ENCODE data around the gene FAM83D.

DNA sequence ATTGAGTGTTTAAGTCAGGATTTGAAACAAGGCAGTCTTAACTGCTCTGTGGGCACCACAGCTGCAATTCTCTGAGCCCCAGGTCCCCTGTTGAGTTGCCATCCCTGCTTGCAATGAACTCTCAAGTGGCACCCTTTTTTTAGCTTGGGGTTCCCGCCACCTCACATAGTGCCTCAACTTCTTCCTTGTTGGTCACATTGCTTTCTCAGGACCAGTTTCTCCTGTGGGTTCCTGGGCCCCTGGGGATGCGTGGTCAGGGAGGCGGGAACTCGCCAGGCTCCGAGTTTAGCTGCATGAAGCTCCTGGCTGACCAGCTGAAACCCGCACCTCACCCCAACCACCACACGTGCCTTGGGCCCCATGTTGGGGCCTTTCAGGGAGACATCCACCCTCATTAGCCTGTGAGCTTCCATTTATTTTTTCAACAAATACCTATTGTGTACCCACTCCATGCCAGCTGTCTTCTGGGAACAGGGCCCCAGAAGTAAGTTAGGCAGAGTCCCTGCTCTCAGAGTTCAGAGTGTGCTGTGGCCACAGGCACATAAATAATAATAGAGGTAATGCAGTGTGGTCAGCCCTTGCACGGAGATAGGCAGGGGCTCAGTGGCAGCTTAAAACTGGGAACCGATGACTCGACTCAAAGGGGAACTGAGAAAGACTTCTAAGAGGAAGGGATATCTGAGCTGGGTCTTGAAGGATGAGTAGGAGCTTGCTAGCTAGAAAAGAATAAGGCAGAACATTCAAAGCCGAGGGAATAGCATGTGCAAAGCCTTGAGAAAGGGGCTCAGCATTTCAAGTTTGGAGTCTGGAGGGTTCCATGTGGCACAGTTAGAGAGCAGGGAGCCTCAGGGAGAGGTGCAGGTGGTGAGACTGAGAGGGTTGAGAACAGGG is 33.9 kb upstream of the FAM83D start:
- no peak for TF ChIP-seq CTCF (IDR thresholded peaks at IDR 0.05; ENCODE audit: low read depth, low read length)
- no peak for TF ChIP-seq EZH2phosphoT487 (IDR thresholded peaks at IDR 0.05; ENCODE audit: low read depth)

Data from OCI-LY3 (cell line).